H9 (cell line): ENCODE results near the gene HOXC6. TPM values are rescaled to one million over a fixed set of nuclear protein-coding genes. Genes with fewer than 3 reads are reported as not detected.

Source experiments
- DNase-seq: peaks from one replicate; pipeline ENCODE4 v3.0.0-alpha.2; 2017
- H2AFZ ChIP-seq: one replicate; pipeline ENCODE4 v1.6.1; 2013; ENCODE audit warnings: mild to moderate bottlenecking, low read length, control low read depth, moderate library complexity
- H2AK5ac ChIP-seq: 2 replicates; pipeline ENCODE4 v1.6.1; 2013; ENCODE audit warnings: low read length, control low read depth, mixed read lengths; ENCODE audit not compliant: insufficient read length
- H2BK120ac ChIP-seq: one replicate; pipeline ENCODE4 v1.6.1; 2013; ENCODE audit warnings: low read depth, mild to moderate bottlenecking, low read length, control low read depth, inconsistent platforms; ENCODE audit not compliant: poor library complexity, severe bottlenecking
- H2BK12ac ChIP-seq: 2 replicates; pipeline ENCODE4 v1.6.1; 2013; ENCODE audit warnings: low read length, control low read depth, mixed read lengths, low read depth; ENCODE audit not compliant: insufficient read length
- H2BK15ac ChIP-seq: 2 replicates; pipeline ENCODE4 v1.6.1; 2013; ENCODE audit warnings: low read depth, low read length, control low read depth
- H2BK20ac ChIP-seq: one replicate; pipeline ENCODE4 v1.6.1; 2013; ENCODE audit warnings: low read depth, mild to moderate bottlenecking, low read length, control low read depth, inconsistent platforms; ENCODE audit not compliant: poor library complexity, severe bottlenecking
- H2BK5ac ChIP-seq: 2 replicates; pipeline ENCODE4 v1.6.1; 2013; ENCODE audit warnings: low read length, control low read depth, mixed read lengths; ENCODE audit not compliant: insufficient read length
- H3K14ac ChIP-seq: 2 replicates; pipeline ENCODE4 v1.6.1; 2013; ENCODE audit warnings: low read length, control low read depth; ENCODE audit not compliant: insufficient read depth
- H3K18ac ChIP-seq: 2 replicates; pipeline ENCODE4 v1.6.1; 2013; ENCODE audit warnings: low read depth, mild to moderate bottlenecking, mixed read lengths, low read length, control low read depth; ENCODE audit not compliant: insufficient read length
- H3K23ac ChIP-seq: 2 replicates; pipeline ENCODE4 v1.6.1; 2013; ENCODE audit warnings: low read length, control low read depth, mixed read lengths, low read depth; ENCODE audit not compliant: insufficient read length
- H3K23me2 ChIP-seq: 2 replicates; pipeline ENCODE4 v1.6.1; 2013; ENCODE audit warnings: low read depth, mild to moderate bottlenecking, mixed read lengths, low read length, control low read depth; ENCODE audit not compliant: insufficient read length, poor library complexity, severe bottlenecking
- H3K27ac ChIP-seq: 2 replicates; pipeline ENCODE4 v1.5.1; 2013; ENCODE audit warnings: low read length, control low read depth, mixed read lengths, low read depth; ENCODE audit not compliant: insufficient read length
- H3K27me3 ChIP-seq: 2 replicates; pipeline ENCODE4 v1.6.1; 2013; ENCODE audit warnings: low read length, control low read depth, inconsistent platforms; ENCODE audit not compliant: insufficient read depth
- H3K4ac ChIP-seq: 2 replicates; pipeline ENCODE4 v1.6.1; 2013; ENCODE audit warnings: low read depth, mild to moderate bottlenecking, control low read depth, inconsistent platforms, low read length, moderate library complexity
- H3K4me1 ChIP-seq: 2 replicates; pipeline ENCODE4 v1.6.1; 2013; ENCODE audit warnings: low read length, control low read depth, inconsistent platforms; ENCODE audit not compliant: insufficient read depth
- H3K4me2 ChIP-seq: 2 replicates; pipeline ENCODE4 v1.6.1; 2013; ENCODE audit warnings: low read length, control low read depth, mixed read lengths; ENCODE audit not compliant: insufficient read length, insufficient read depth
- H3K56ac ChIP-seq: 2 replicates; pipeline ENCODE4 v1.6.1; 2013; ENCODE audit warnings: low read depth, mild to moderate bottlenecking, mixed read lengths, low read length, control low read depth; ENCODE audit not compliant: insufficient read length
- H3K79me1 ChIP-seq: 2 replicates; pipeline ENCODE4 v1.6.1; 2013; ENCODE audit warnings: low read depth, mild to moderate bottlenecking, moderate library complexity, low read length, control low read depth, inconsistent platforms; ENCODE audit not compliant: insufficient read depth, poor library complexity, severe bottlenecking
- H3K79me2 ChIP-seq: 2 replicates; pipeline ENCODE4 v1.6.1; 2013; ENCODE audit warnings: low read length, control low read depth, inconsistent platforms; ENCODE audit not compliant: insufficient read depth
- H3K9ac ChIP-seq: 2 replicates; pipeline ENCODE4 v1.6.1; 2013; ENCODE audit warnings: low read length, control low read depth, mixed read lengths; ENCODE audit not compliant: insufficient read length; ENCODE audit errors: extremely low read depth
- H3K9me3 ChIP-seq: one replicate; pipeline ENCODE4 v1.6.1; 2013; ENCODE audit warnings: low read depth, low read length, inconsistent platforms; ENCODE audit not compliant: control insufficient read depth
- H3T11ph ChIP-seq: one replicate; pipeline ENCODE4 v1.6.1; 2013; ENCODE audit warnings: mild to moderate bottlenecking, low read length, control low read depth, inconsistent platforms
- H4K20me1 ChIP-seq: one replicate; pipeline ENCODE4 v1.6.1; 2013; ENCODE audit not compliant: control insufficient read depth, insufficient read length, insufficient read depth
- H4K5ac ChIP-seq: 2 replicates; pipeline ENCODE4 v1.6.1; 2013; ENCODE audit warnings: low read depth, mild to moderate bottlenecking, mixed read lengths, low read length, control low read depth; ENCODE audit not compliant: insufficient read length
- H4K8ac ChIP-seq: replicated peaks from 2 replicates; pipeline ENCODE4 v1.6.1; 2013; ENCODE audit warnings: low read length, control low read depth, mixed read lengths, low read depth; ENCODE audit not compliant: insufficient read length
- H4K91ac ChIP-seq: 2 replicates; pipeline ENCODE4 v1.6.1; 2013; ENCODE audit warnings: low read depth, mild to moderate bottlenecking, moderate library complexity, mixed read lengths, low read length, control low read depth; ENCODE audit not compliant: insufficient read length
- H3K27ac Mint-ChIP-seq, 3 experiments: 2 replicates in 2 of 3; 3 replicates in 1 of 3; pipeline ENCODE4 v1.8.0; 2020 to 2021; ENCODE audit warnings: mixed read lengths in 3 of 3, mild to moderate bottlenecking in 1 of 3, moderate library complexity in 1 of 3
- H3K27me3 Mint-ChIP-seq: 2 replicates; pipeline ENCODE4 v1.8.0; 2021; ENCODE audit warnings: low read depth, mild to moderate bottlenecking, moderate library complexity, mixed read lengths
- H3K36me3 Mint-ChIP-seq, 3 experiments: 2 replicates in 2 of 3; 3 replicates in 1 of 3; pipeline ENCODE4 v1.8.0; 2020 to 2021; ENCODE audit warnings: low read depth in 3 of 3, mixed read lengths in 3 of 3; ENCODE audit not compliant: insufficient read depth in 1 of 3
- H3K4me1 Mint-ChIP-seq, 2 experiments: 2 replicates each; pipeline ENCODE4 v1.8.0; 2020; ENCODE audit warnings: mixed read lengths in 2 of 2
- H3K4me3 Mint-ChIP-seq, 2 experiments: 2 replicates in 1 of 2; 3 replicates in 1 of 2; pipeline ENCODE4 v1.8.0; 2020 to 2021; ENCODE audit warnings: mild to moderate bottlenecking in 2 of 2, mixed read lengths in 2 of 2, moderate library complexity in 1 of 2
- H3K9me3 Mint-ChIP-seq, 2 experiments: 2 replicates in 1 of 2; 3 replicates in 1 of 2; pipeline ENCODE4 v1.8.0; 2020; ENCODE audit warnings: mild to moderate bottlenecking in 2 of 2, mixed read lengths in 2 of 2, moderate library complexity in 1 of 2
- CTCF ChIP-seq: fragments of 200-600 bp; sonication (generic); conservative IDR thresholded peaks from 3 replicates; pipeline ENCODE4 v1.8.0; 2021; ENCODE audit warnings: antibody characterized with exemption, mild to moderate bottlenecking
- WGBS: extraction: QIAGEN DNeasy Blood & Tissue Kit; methylation state at CpG from one replicate; pipeline ENCODE4 v1.1.7; 2013; ENCODE audit warnings: missing lambda C conversion rate, low lambda C conversion rate, mixed read lengths; ENCODE audit not compliant: insufficient read length; ENCODE audit errors: extremely low coverage; 5-methylcytosine and 5-hydroxymethylcytosine counted together
- total RNA-seq: library from RNA; stranded (reverse); gene quantifications from 2 replicates; pipeline ENCODE4 v1.2.1, GENCODE V29; 2021

HOXC6 gene
- total RNA-seq, 1 experiment from 2014 or later, result not detected

GRCh38 chr12:54031480-54031879 lies 3.2 kb downstream of the HOXC6 start:
- H2BK20ac ChIP-seq, result no peak overlapping the region

More at GRCh38 chr12:54031480-54031879, 3.2 kb downstream of the HOXC6 start:
- Histone ChIP-seq H3K23ac (no peak overlapping the region), H3K23me2 (no peaks in the 10 kb centered on the region), H3K18ac (no peak overlapping the region), H2BK5ac (no peak overlapping the region), H3K9me3 (no peaks in the 10 kb centered on the region), H3K79me1 (no peaks in the 10 kb centered on the region), H4K8ac (no peak overlapping the region), H4K20me1 (no peaks in the 10 kb centered on the region), H2BK15ac (no peak overlapping the region), H3K14ac (no peak overlapping the region), H4K91ac (no peak overlapping the region), H3K79me2 (no peaks in the 10 kb centered on the region), H3K4me1 (no peaks in the 10 kb centered on the region), H3K9ac (no peak overlapping the region), H2AFZ (no peak overlapping the region), H3K4ac (no peak overlapping the region), H2AK5ac (no peak overlapping the region), H2BK120ac (no peak overlapping the region), H4K5ac (no peak overlapping the region), H3K56ac (no peak overlapping the region), H3K4me2 (no peak overlapping the region), H3T11ph (no peak overlapping the region), H3K27me3 (peaks cover 97% of the 10 kb centered on the region), H3K27ac (no peak overlapping the region), H2BK12ac (no peak overlapping the region)
- Mint-ChIP-seq H3K27ac (no peak overlapping the region), H3K4me1 (peaks cover 17 to 25% of the 10 kb centered on the region in 2 experiments), H3K36me3 (peaks cover 0 to 6% (median 0%) of the 10 kb centered on the region in 3 experiments; a peak in 2 of 7 replicates), H3K27me3 (peaks cover 99% of the 10 kb centered on the region), H3K9me3 (peaks cover 2 to 9% of the 10 kb centered on the region in 2 experiments; a peak in 2 of 5 replicates), H3K4me3 (no peak overlapping the region)
- no peak for TF ChIP-seq CTCF
- no CpG with 5 or more reads among the region's 16 CpGs for WGBS
- DNase-seq, result no peak
